ENCODE results near the gene GMDS.

GMDS gene

GRCh38 chr6:1809291-1809988 lies 436.0 kb downstream of the GMDS start:
- Histone ChIP-seq H3K4me1 (ENCODE audit: insufficient read depth, low read length) (no peaks in the 10 kb centered on the region; the same call in 1 of the 2 replicates), H3K9me3 (ENCODE audit: control insufficient read depth, insufficient read depth, low read length) (no peaks in the 10 kb centered on the region), H3K36me3 (ENCODE audit: insufficient read depth, low read length) (no peaks in the 10 kb centered on the region; the same call in 1 of the 2 replicates), H3K9ac (ENCODE audit: low read depth, low read length) (no peak overlapping the region)

- H3K9ac ChIP-seq (ENCODE audit: low read depth, low read length): no peak overlapping the region
- peaks cover 5% of the 10 kb centered on the region for H3K4me1 ChIP-seq (ENCODE audit: insufficient read depth, low read length)
- H3K9me3 ChIP-seq (ENCODE audit: control insufficient read depth, insufficient read depth, low read length): no peaks in the 10 kb centered on the region
- H3K36me3 ChIP-seq (ENCODE audit: insufficient read depth, low read length): no peaks in the 10 kb centered on the region; the same call in 1 of the 2 replicates
Observed at GRCh38 chr6:1806935-1807334, 438.5 kb downstream of the GMDS start.

- H3K4me1 ChIP-seq (ENCODE audit: insufficient read depth, low read length): peaks cover 5% of the 10 kb centered on the region; the same call in 1 of the 2 replicates
- no peaks in the 10 kb centered on the region for H3K36me3 ChIP-seq (ENCODE audit: insufficient read depth, low read length)
- no peak overlapping the region for H3K9ac ChIP-seq (ENCODE audit: low read depth, low read length)
- H3K9me3 ChIP-seq (ENCODE audit: control insufficient read depth, insufficient read depth, low read length): no peaks in the 10 kb centered on the region
Observed at GRCh38 chr6:1802491-1803395, 442.7 kb downstream of the GMDS start.

- Histone ChIP-seq H3K4me1 (ENCODE audit: insufficient read depth, low read length) (peaks cover 5% of the 10 kb centered on the region; the same call in 1 of the 2 replicates), H3K9ac (ENCODE audit: low read depth, low read length) (no peak overlapping the region), H3K9me3 (ENCODE audit: control insufficient read depth, insufficient read depth, low read length) (no peaks in the 10 kb centered on the region), H3K36me3 (ENCODE audit: insufficient read depth, low read length) (no peaks in the 10 kb centered on the region)
Observed at GRCh38 chr6:1801401-1801800, 444.0 kb downstream of the GMDS start.

GRCh38 chr6:1800845-1801244 lies 444.6 kb downstream of the GMDS start:
- peaks cover 5% of the 10 kb centered on the region; the same call in 1 of the 2 replicates for H3K4me1 ChIP-seq (ENCODE audit: insufficient read depth, low read length)
- no peaks in the 10 kb centered on the region for H3K36me3 ChIP-seq (ENCODE audit: insufficient read depth, low read length)
- no peaks in the 10 kb centered on the region for H3K9me3 ChIP-seq (ENCODE audit: control insufficient read depth, insufficient read depth, low read length)
- H3K9ac ChIP-seq (ENCODE audit: low read depth, low read length): no peak overlapping the region

GRCh38 chr6:1798965-1799325 lies 446.5 kb downstream of the GMDS start:
- Histone ChIP-seq H3K4me1 (ENCODE audit: insufficient read depth, low read length) (peaks cover 5% of the 10 kb centered on the region; the same call in 1 of the 2 replicates), H3K9me3 (ENCODE audit: control insufficient read depth, insufficient read depth, low read length) (no peaks in the 10 kb centered on the region), H3K36me3 (ENCODE audit: insufficient read depth, low read length) (no peaks in the 10 kb centered on the region), H3K9ac (ENCODE audit: low read depth, low read length) (no peak overlapping the region)

GRCh38 chr6:1798303-1798964 lies 447.0 kb downstream of the GMDS start:
- H3K36me3 ChIP-seq (ENCODE audit: insufficient read depth, low read length): no peaks in the 10 kb centered on the region
- no peaks in the 10 kb centered on the region for H3K9me3 ChIP-seq (ENCODE audit: control insufficient read depth, insufficient read depth, low read length)
- peaks cover 5% of the 10 kb centered on the region; the same call in 1 of the 2 replicates for H3K4me1 ChIP-seq (ENCODE audit: insufficient read depth, low read length)
- H3K9ac ChIP-seq (ENCODE audit: low read depth, low read length): no peak overlapping the region

- Histone ChIP-seq H3K36me3 (ENCODE audit: insufficient read depth, low read length) (no peaks in the 10 kb centered on the region), H3K4me1 (ENCODE audit: insufficient read depth, low read length) (peaks cover 2% of the 10 kb centered on the region; the same call in 1 of the 2 replicates), H3K9me3 (ENCODE audit: control insufficient read depth, insufficient read depth, low read length) (no peaks in the 10 kb centered on the region), H3K9ac (ENCODE audit: low read depth, low read length) (no peak overlapping the region)
Observed at GRCh38 chr6:1797801-1798200, 447.6 kb downstream of the GMDS start.

- H3K9ac ChIP-seq (ENCODE audit: low read depth, low read length): no peak overlapping the region
- H3K9me3 ChIP-seq (ENCODE audit: control insufficient read depth, insufficient read depth, low read length): no peaks in the 10 kb centered on the region
- no peaks in the 10 kb centered on the region; the same call in 1 of the 2 replicates for H3K4me1 ChIP-seq (ENCODE audit: insufficient read depth, low read length)
- H3K36me3 ChIP-seq (ENCODE audit: insufficient read depth, low read length): no peaks in the 10 kb centered on the region
Observed at GRCh38 chr6:1796706-1797529, 448.5 kb downstream of the GMDS start.

- Histone ChIP-seq H3K36me3 (ENCODE audit: insufficient read depth, low read length) (no peaks in the 10 kb centered on the region), H3K4me1 (ENCODE audit: insufficient read depth, low read length) (no peaks in the 10 kb centered on the region), H3K9ac (ENCODE audit: low read depth, low read length) (no peak overlapping the region), H3K9me3 (ENCODE audit: control insufficient read depth, insufficient read depth, low read length) (no peaks in the 10 kb centered on the region)
Observed at GRCh38 chr6:1795910-1796309, 449.5 kb downstream of the GMDS start.

GRCh38 chr6:1792989-1793388 lies 452.4 kb downstream of the GMDS start:
- H3K36me3 ChIP-seq (ENCODE audit: insufficient read depth, low read length): no peaks in the 10 kb centered on the region
- no peaks in the 10 kb centered on the region for H3K4me1 ChIP-seq (ENCODE audit: insufficient read depth, low read length)
- H3K9me3 ChIP-seq (ENCODE audit: control insufficient read depth, insufficient read depth, low read length): no peaks in the 10 kb centered on the region
- H3K9ac ChIP-seq (ENCODE audit: low read depth, low read length): no peak overlapping the region

GRCh38 chr6:1790684-1791083 lies 454.7 kb downstream of the GMDS start:
- H3K36me3 ChIP-seq (ENCODE audit: insufficient read depth, low read length): no peaks in the 10 kb centered on the region
- no peaks in the 10 kb centered on the region for H3K9me3 ChIP-seq (ENCODE audit: control insufficient read depth, insufficient read depth, low read length)
- H3K4me1 ChIP-seq (ENCODE audit: insufficient read depth, low read length): no peaks in the 10 kb centered on the region
- H3K9ac ChIP-seq (ENCODE audit: low read depth, low read length): no peak overlapping the region

GRCh38 chr6:1789092-1789491 lies 456.3 kb downstream of the GMDS start:
- Histone ChIP-seq H3K36me3 (ENCODE audit: insufficient read depth, low read length) (no peaks in the 10 kb centered on the region), H3K4me1 (ENCODE audit: insufficient read depth, low read length) (no peaks in the 10 kb centered on the region), H3K9me3 (ENCODE audit: control insufficient read depth, insufficient read depth, low read length) (no peaks in the 10 kb centered on the region), H3K9ac (ENCODE audit: low read depth, low read length) (no peak overlapping the region)

- Histone ChIP-seq H3K4me1 (ENCODE audit: insufficient read depth, low read length) (no peaks in the 10 kb centered on the region), H3K9me3 (ENCODE audit: control insufficient read depth, insufficient read depth, low read length) (no peaks in the 10 kb centered on the region), H3K9ac (ENCODE audit: low read depth, low read length) (no peak overlapping the region), H3K36me3 (ENCODE audit: insufficient read depth, low read length) (no peaks in the 10 kb centered on the region)
Observed at GRCh38 chr6:1787894-1788293, 457.5 kb downstream of the GMDS start.
